Measurements from ENCODE around the gene IGSF21. TPM values are rescaled to one million over a fixed set of nuclear protein-coding genes. Genes with fewer than 3 reads are reported as not detected.

Gene IGSF21
- total RNA-seq, 2 experiments from 2014 or later = not detected

- Mint-ChIP-seq H3K4me1 (ENCODE audit: low read depth) (no peaks in the 10 kb centered on the region), H3K4me3 (no peak overlapping the region), H3K27ac (no peak overlapping the region), H3K9me3 (no peaks in the 10 kb centered on the region), H3K27me3 (peaks cover 5% of the 10 kb centered on the region), H3K36me3 (ENCODE audit: low read depth) (no peaks in the 10 kb centered on the region)
- Histone ChIP-seq H3K4me3 (ENCODE audit: low read length) (no peak overlapping the region), H3K4me1 (ENCODE audit: insufficient read depth, low read length) (no peaks in the 10 kb centered on the region), H3K27ac (ENCODE audit: low read depth in 1 of 2, low read length in 2 of 2) (no peak overlapping the region), H3K9me3 (ENCODE audit: control insufficient read depth in 1 of 2, insufficient read depth in 1 of 2, low read length in 2 of 2) (no peaks in the 10 kb centered on the region), H3K27me3 (ENCODE audit: control insufficient read depth in 1 of 2, insufficient read depth in 2 of 2, low read length in 2 of 2) (no peaks in the 10 kb centered on the region), H3K36me3 (ENCODE audit: insufficient read depth, low read length) (no peaks in the 10 kb centered on the region)
- TF ChIP-seq, protein P1, sequence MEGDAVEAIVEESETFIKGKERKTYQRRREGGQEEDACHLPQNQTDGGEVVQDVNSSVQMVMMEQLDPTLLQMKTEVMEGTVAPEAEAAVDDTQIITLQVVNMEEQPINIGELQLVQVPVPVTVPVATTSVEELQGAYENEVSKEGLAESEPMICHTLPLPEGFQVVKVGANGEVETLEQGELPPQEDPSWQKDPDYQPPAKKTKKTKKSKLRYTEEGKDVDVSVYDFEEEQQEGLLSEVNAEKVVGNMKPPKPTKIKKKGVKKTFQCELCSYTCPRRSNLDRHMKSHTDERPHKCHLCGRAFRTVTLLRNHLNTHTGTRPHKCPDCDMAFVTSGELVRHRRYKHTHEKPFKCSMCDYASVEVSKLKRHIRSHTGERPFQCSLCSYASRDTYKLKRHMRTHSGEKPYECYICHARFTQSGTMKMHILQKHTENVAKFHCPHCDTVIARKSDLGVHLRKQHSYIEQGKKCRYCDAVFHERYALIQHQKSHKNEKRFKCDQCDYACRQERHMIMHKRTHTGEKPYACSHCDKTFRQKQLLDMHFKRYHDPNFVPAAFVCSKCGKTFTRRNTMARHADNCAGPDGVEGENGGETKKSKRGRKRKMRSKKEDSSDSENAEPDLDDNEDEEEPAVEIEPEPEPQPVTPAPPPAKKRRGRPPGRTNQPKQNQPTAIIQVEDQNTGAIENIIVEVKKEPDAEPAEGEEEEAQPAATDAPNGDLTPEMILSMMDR (IDR thresholded peaks at IDR 0.05) = no peak
- CTCF ChIA-PET = no interaction called here
- DNase-seq (no peak), ATAC-seq (ENCODE audit: poor library complexity) (no peak)
- POLR2A ChIA-PET = no interaction called here
- intact Hi-C loops (cut with DNase I, micrococcal nuclease) = no loop called here
Measured at GRCh38 chr1:18146886-18147285, 39.3 kb downstream of the IGSF21 start.

DNA sequence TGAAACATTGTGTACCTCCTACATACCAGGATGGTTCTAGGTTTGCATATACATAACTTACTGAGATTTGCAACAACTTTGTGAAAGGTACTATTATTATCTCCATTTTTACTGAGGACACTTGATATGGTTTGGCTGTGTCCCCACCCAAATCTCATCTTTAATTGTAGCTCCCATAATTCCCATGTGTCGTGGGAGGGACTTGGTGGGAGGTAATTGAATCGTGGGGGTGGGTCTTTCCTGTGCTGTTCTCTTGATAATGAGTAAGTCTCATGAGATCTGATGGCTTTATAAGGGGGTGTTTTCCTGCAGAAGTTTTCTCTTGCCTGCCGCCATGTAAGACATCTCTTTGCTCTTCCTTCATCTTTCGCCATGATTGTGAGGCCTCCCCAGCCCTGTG, 40.1 kb downstream of the IGSF21 start:
- no peaks in the 10 kb centered on the region for H3K9me3 Mint-ChIP-seq
- H3K4me3 Mint-ChIP-seq = no peak overlapping the region
- Histone ChIP-seq H3K27me3 (ENCODE audit: control insufficient read depth in 1 of 2, insufficient read depth in 2 of 2, low read length in 2 of 2) (no peaks in the 10 kb centered on the region), H3K27ac (ENCODE audit: low read depth in 1 of 2, low read length in 2 of 2) (no peak overlapping the region), H3K9me3 (ENCODE audit: control insufficient read depth in 1 of 2, insufficient read depth in 1 of 2, low read length in 2 of 2) (no peaks in the 10 kb centered on the region), H3K4me1 (ENCODE audit: insufficient read depth, low read length) (no peaks in the 10 kb centered on the region), H3K36me3 (ENCODE audit: insufficient read depth, low read length) (no peaks in the 10 kb centered on the region), H3K4me3 (ENCODE audit: low read length) (no peak overlapping the region)
- ChIA-PET POLR2A (no interaction called here), CTCF (no interaction called here)
- no peak for ATAC-seq (ENCODE audit: poor library complexity)
- DNase-seq = no peak
- H3K4me1 Mint-ChIP-seq (ENCODE audit: low read depth) = no peaks in the 10 kb centered on the region
- peaks cover 5% of the 10 kb centered on the region for H3K27me3 Mint-ChIP-seq
- intact Hi-C loops (cut with DNase I, micrococcal nuclease) = no loop called here
- H3K36me3 Mint-ChIP-seq (ENCODE audit: low read depth) = no peaks in the 10 kb centered on the region
- TF ChIP-seq, protein P1 (IDR thresholded peaks at IDR 0.05) = no peak
- no peak overlapping the region for H3K27ac Mint-ChIP-seq

DNA sequence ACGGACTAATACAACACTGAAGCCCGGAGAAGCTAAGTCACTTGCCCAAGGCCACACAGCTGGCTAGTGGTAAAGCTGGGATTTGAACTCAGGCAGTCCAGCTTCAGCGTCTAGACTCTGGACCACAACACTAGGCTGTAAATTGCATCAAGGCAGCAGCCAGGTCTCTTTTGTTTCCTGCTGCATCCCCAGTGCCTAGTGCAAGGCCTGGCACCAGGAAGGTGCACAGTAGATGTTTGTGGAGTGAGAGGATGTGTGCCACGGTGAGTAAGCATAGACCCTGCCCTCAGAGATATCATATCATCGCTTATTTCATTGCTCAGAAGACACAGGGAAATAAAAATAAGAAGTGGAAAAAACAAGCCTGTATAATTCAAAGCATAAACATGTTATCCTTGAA, 40.9 kb downstream of the IGSF21 start:
- H3K36me3 ChIP-seq (ENCODE audit: insufficient read depth, low read length) = no peaks in the 10 kb centered on the region
- H3K9me3 ChIP-seq (ENCODE audit: control insufficient read depth in 1 of 2, insufficient read depth in 1 of 2, low read length in 2 of 2) = no peaks in the 10 kb centered on the region
- H3K9me3 Mint-ChIP-seq = no peaks in the 10 kb centered on the region
- H3K4me3 ChIP-seq (ENCODE audit: low read length) = no peak overlapping the region
- H3K4me3 Mint-ChIP-seq = no peak overlapping the region
- H3K27ac Mint-ChIP-seq = no peak overlapping the region
- H3K27me3 Mint-ChIP-seq = peaks cover 5% of the 10 kb centered on the region
- ChIA-PET POLR2A (no interaction called here), CTCF (no interaction called here)
- DNase-seq (no peak), ATAC-seq (ENCODE audit: poor library complexity) (no peak)
- H3K27ac ChIP-seq (ENCODE audit: low read depth in 1 of 2, low read length in 2 of 2) = no peak overlapping the region
- intact Hi-C loops (cut with DNase I, micrococcal nuclease) = no loop called here
- no peaks in the 10 kb centered on the region for H3K4me1 Mint-ChIP-seq (ENCODE audit: low read depth)
- no peaks in the 10 kb centered on the region for H3K4me1 ChIP-seq (ENCODE audit: insufficient read depth, low read length)
- H3K27me3 ChIP-seq (ENCODE audit: control insufficient read depth in 1 of 2, insufficient read depth in 2 of 2, low read length in 2 of 2) = no peaks in the 10 kb centered on the region
- TF ChIP-seq, protein P1 (IDR thresholded peaks at IDR 0.05) = no peak
- no peaks in the 10 kb centered on the region for H3K36me3 Mint-ChIP-seq (ENCODE audit: low read depth)

Data from CD4-positive, alpha-beta T cell (primary cell).